ENCODE data around the gene CAPNS2. TPM values are rescaled to one million over a fixed set of nuclear protein-coding genes. Genes with fewer than 3 reads are reported as not detected.

CAPNS2 gene
- total and polyA plus RNA-seq, 2 of the 8 experiments (the other 6 are each of a cell fraction or from before 2014, with no cell fraction given), result not detected

DNA sequence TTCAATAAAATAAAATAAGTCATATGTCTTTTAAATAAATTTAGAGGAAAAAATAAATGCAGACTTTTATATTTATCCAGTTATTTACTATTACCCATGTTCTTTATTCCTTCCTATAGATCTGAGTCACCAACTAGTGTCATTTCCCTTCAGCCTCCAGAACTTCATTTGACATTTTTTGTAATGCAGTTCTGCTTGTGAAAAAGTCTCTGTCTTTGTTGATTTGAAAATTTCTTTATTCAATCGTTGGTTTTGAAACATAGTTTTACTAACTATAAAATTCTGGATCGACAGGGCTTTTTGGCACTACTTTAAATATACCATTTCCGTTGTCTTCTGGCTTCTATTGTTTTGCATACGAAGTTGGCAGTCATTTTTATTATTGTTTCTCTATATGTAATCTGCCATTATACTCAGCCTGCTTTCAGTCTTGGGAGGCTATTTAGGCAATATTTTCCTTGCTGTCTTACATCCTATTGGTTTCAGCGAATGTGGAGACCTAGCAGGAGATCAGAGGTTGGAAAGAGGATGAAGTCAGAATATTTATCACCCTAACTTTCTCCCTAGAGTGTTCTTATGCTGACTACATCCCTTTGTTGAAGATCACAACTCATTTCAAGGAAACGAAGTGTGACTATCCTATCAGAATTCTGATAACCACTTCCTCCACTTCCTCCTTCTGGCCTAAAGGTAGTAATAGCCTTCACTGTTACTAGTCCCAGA lies 47.3 kb downstream of the CAPNS2 start (continued):
- TF ChIP-seq, protein P1, sequence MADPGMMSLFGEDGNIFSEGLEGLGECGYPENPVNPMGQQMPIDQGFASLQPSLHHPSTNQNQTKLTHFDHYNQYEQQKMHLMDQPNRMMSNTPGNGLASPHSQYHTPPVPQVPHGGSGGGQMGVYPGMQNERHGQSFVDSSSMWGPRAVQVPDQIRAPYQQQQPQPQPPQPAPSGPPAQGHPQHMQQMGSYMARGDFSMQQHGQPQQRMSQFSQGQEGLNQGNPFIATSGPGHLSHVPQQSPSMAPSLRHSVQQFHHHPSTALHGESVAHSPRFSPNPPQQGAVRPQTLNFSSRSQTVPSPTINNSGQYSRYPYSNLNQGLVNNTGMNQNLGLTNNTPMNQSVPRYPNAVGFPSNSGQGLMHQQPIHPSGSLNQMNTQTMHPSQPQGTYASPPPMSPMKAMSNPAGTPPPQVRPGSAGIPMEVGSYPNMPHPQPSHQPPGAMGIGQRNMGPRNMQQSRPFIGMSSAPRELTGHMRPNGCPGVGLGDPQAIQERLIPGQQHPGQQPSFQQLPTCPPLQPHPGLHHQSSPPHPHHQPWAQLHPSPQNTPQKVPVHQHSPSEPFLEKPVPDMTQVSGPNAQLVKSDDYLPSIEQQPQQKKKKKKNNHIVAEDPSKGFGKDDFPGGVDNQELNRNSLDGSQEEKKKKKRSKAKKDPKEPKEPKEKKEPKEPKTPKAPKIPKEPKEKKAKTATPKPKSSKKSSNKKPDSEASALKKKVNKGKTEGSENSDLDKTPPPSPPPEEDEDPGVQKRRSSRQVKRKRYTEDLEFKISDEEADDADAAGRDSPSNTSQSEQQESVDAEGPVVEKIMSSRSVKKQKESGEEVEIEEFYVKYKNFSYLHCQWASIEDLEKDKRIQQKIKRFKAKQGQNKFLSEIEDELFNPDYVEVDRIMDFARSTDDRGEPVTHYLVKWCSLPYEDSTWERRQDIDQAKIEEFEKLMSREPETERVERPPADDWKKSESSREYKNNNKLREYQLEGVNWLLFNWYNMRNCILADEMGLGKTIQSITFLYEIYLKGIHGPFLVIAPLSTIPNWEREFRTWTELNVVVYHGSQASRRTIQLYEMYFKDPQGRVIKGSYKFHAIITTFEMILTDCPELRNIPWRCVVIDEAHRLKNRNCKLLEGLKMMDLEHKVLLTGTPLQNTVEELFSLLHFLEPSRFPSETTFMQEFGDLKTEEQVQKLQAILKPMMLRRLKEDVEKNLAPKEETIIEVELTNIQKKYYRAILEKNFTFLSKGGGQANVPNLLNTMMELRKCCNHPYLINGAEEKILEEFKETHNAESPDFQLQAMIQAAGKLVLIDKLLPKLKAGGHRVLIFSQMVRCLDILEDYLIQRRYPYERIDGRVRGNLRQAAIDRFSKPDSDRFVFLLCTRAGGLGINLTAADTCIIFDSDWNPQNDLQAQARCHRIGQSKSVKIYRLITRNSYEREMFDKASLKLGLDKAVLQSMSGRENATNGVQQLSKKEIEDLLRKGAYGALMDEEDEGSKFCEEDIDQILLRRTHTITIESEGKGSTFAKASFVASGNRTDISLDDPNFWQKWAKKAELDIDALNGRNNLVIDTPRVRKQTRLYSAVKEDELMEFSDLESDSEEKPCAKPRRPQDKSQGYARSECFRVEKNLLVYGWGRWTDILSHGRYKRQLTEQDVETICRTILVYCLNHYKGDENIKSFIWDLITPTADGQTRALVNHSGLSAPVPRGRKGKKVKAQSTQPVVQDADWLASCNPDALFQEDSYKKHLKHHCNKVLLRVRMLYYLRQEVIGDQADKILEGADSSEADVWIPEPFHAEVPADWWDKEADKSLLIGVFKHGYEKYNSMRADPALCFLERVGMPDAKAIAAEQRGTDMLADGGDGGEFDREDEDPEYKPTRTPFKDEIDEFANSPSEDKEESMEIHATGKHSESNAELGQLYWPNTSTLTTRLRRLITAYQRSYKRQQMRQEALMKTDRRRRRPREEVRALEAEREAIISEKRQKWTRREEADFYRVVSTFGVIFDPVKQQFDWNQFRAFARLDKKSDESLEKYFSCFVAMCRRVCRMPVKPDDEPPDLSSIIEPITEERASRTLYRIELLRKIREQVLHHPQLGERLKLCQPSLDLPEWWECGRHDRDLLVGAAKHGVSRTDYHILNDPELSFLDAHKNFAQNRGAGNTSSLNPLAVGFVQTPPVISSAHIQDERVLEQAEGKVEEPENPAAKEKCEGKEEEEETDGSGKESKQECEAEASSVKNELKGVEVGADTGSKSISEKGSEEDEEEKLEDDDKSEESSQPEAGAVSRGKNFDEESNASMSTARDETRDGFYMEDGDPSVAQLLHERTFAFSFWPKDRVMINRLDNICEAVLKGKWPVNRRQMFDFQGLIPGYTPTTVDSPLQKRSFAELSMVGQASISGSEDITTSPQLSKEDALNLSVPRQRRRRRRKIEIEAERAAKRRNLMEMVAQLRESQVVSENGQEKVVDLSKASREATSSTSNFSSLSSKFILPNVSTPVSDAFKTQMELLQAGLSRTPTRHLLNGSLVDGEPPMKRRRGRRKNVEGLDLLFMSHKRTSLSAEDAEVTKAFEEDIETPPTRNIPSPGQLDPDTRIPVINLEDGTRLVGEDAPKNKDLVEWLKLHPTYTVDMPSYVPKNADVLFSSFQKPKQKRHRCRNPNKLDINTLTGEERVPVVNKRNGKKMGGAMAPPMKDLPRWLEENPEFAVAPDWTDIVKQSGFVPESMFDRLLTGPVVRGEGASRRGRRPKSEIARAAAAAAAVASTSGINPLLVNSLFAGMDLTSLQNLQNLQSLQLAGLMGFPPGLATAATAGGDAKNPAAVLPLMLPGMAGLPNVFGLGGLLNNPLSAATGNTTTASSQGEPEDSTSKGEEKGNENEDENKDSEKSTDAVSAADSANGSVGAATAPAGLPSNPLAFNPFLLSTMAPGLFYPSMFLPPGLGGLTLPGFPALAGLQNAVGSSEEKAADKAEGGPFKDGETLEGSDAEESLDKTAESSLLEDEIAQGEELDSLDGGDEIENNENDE (IDR thresholded peaks at IDR 0.05; ENCODE audit: insufficient replicate concordance, low read length), result no peak
